Measurements from ENCODE around the gene OR2A1. TPM values are rescaled to one million over a fixed set of nuclear protein-coding genes. Genes with fewer than 3 reads are reported as not detected.
"Not testable (repeated sequence)": the region's sequence is repeated elsewhere in the genome, so short reads cannot be mapped to it uniquely, and the experiment has no call there.

OR2A1 gene
- not detected in 2 replicates for total RNA-seq

GRCh38 chr7:144311872-144312469, at the start of gene OR2A1:
Gene OR2A1, plus strand, starts transcription at chr7:144312419. Its CDS starts 5,706 bp downstream, at chr7:144318125.
- H3K27ac Mint-ChIP-seq; intact Hi-C loops (cut with micrococcal nuclease); H3K4me3 Mint-ChIP-seq; H3K9me3 Mint-ChIP-seq; DNase-seq (ENCODE audit: low spot score); H3K27me3 Mint-ChIP-seq (ENCODE audit: insufficient read depth); H3K4me1 Mint-ChIP-seq (ENCODE audit: low read depth); H3K36me3 Mint-ChIP-seq (ENCODE audit: low read depth): not testable (repeated sequence)

GRCh38 chr7:144264692-144265091, 47.5 kb upstream of the OR2A1 start, which contains the start of gene OR2A7:
Gene OR2A7, minus strand, starts transcription at chr7:144264792. Its CDS starts 5,164 bp downstream, at chr7:144259628.
- intact Hi-C loops (cut with micrococcal nuclease); H3K27me3 Mint-ChIP-seq (ENCODE audit: insufficient read depth); H3K9me3 Mint-ChIP-seq; DNase-seq (ENCODE audit: low spot score); H3K4me3 Mint-ChIP-seq; H3K27ac Mint-ChIP-seq; H3K36me3 Mint-ChIP-seq (ENCODE audit: low read depth); H3K4me1 Mint-ChIP-seq (ENCODE audit: low read depth): not testable (repeated sequence)

GRCh38 chr7:144269188-144269587, 43.0 kb upstream of the OR2A1 start, which contains the start of gene CTAGE8:
Gene CTAGE8, minus strand, starts transcription at chr7:144269288. Its CDS starts 38 bp downstream, at chr7:144269250.
- intact Hi-C loops (cut with micrococcal nuclease); H3K27ac Mint-ChIP-seq; DNase-seq (ENCODE audit: low spot score); H3K4me3 Mint-ChIP-seq; H3K36me3 Mint-ChIP-seq (ENCODE audit: low read depth); H3K27me3 Mint-ChIP-seq (ENCODE audit: insufficient read depth); H3K9me3 Mint-ChIP-seq; H3K4me1 Mint-ChIP-seq (ENCODE audit: low read depth): not testable (repeated sequence)

GRCh38 chr7:144275281-144275680, 36.9 kb upstream of the OR2A1 start:
- H3K27ac Mint-ChIP-seq; H3K4me3 Mint-ChIP-seq; H3K27me3 Mint-ChIP-seq (ENCODE audit: insufficient read depth); intact Hi-C loops (cut with micrococcal nuclease); DNase-seq (ENCODE audit: low spot score); H3K4me1 Mint-ChIP-seq (ENCODE audit: low read depth); H3K36me3 Mint-ChIP-seq (ENCODE audit: low read depth); H3K9me3 Mint-ChIP-seq: not testable (repeated sequence)

- H3K27me3 Mint-ChIP-seq (ENCODE audit: insufficient read depth); H3K27ac Mint-ChIP-seq; H3K9me3 Mint-ChIP-seq; H3K4me3 Mint-ChIP-seq; H3K36me3 Mint-ChIP-seq (ENCODE audit: low read depth); H3K4me1 Mint-ChIP-seq (ENCODE audit: low read depth); intact Hi-C loops (cut with micrococcal nuclease); DNase-seq (ENCODE audit: low spot score): not testable (repeated sequence)
Measured at GRCh38 chr7:144280010-144280409, 32.2 kb upstream of the OR2A1 start.

GRCh38 chr7:144281981-144282380, 30.2 kb upstream of the OR2A1 start:
- H3K36me3 Mint-ChIP-seq (ENCODE audit: low read depth); intact Hi-C loops (cut with micrococcal nuclease); DNase-seq (ENCODE audit: low spot score); H3K4me1 Mint-ChIP-seq (ENCODE audit: low read depth); H3K27ac Mint-ChIP-seq; H3K27me3 Mint-ChIP-seq (ENCODE audit: insufficient read depth); H3K4me3 Mint-ChIP-seq; H3K9me3 Mint-ChIP-seq: not testable (repeated sequence)

- DNase-seq (ENCODE audit: low spot score); intact Hi-C loops (cut with micrococcal nuclease); H3K4me1 Mint-ChIP-seq (ENCODE audit: low read depth); H3K27ac Mint-ChIP-seq; H3K27me3 Mint-ChIP-seq (ENCODE audit: insufficient read depth); H3K4me3 Mint-ChIP-seq; H3K9me3 Mint-ChIP-seq; H3K36me3 Mint-ChIP-seq (ENCODE audit: low read depth): not testable (repeated sequence)
Measured at GRCh38 chr7:144282490-144282889, 29.7 kb upstream of the OR2A1 start.

GRCh38 chr7:144283716-144284115, 28.5 kb upstream of the OR2A1 start:
- H3K36me3 Mint-ChIP-seq (ENCODE audit: low read depth); H3K4me3 Mint-ChIP-seq; H3K9me3 Mint-ChIP-seq; H3K27me3 Mint-ChIP-seq (ENCODE audit: insufficient read depth); H3K27ac Mint-ChIP-seq; H3K4me1 Mint-ChIP-seq (ENCODE audit: low read depth); intact Hi-C loops (cut with micrococcal nuclease); DNase-seq (ENCODE audit: low spot score): not testable (repeated sequence)

- intact Hi-C loops (cut with micrococcal nuclease), result not testable (repeated sequence)
Measured at GRCh38 chr7:144287171-144287784, 24.9 kb upstream of the OR2A1 start.

GRCh38 chr7:144291607-144292006, 20.6 kb upstream of the OR2A1 start:
- H3K9me3 Mint-ChIP-seq, result not testable (repeated sequence)

More at GRCh38 chr7:144287171-144287784, 24.9 kb upstream of the OR2A1 start:
- H3K27ac Mint-ChIP-seq; DNase-seq (ENCODE audit: low spot score); H3K4me3 Mint-ChIP-seq; H3K4me1 Mint-ChIP-seq (ENCODE audit: low read depth); H3K36me3 Mint-ChIP-seq (ENCODE audit: low read depth); H3K9me3 Mint-ChIP-seq; H3K27me3 Mint-ChIP-seq (ENCODE audit: insufficient read depth): not testable (repeated sequence)

GRCh38 chr7:144292384-144293161, 19.6 kb upstream of the OR2A1 start:
- H3K27ac Mint-ChIP-seq; H3K36me3 Mint-ChIP-seq (ENCODE audit: low read depth); H3K9me3 Mint-ChIP-seq; intact Hi-C loops (cut with micrococcal nuclease); DNase-seq (ENCODE audit: low spot score); H3K4me1 Mint-ChIP-seq (ENCODE audit: low read depth); H3K4me3 Mint-ChIP-seq; H3K27me3 Mint-ChIP-seq (ENCODE audit: insufficient read depth): not testable (repeated sequence)

More at GRCh38 chr7:144291607-144292006, 20.6 kb upstream of the OR2A1 start:
- DNase-seq (ENCODE audit: low spot score); intact Hi-C loops (cut with micrococcal nuclease); H3K4me3 Mint-ChIP-seq; H3K27me3 Mint-ChIP-seq (ENCODE audit: insufficient read depth); H3K27ac Mint-ChIP-seq; H3K4me1 Mint-ChIP-seq (ENCODE audit: low read depth); H3K36me3 Mint-ChIP-seq (ENCODE audit: low read depth): not testable (repeated sequence)

- H3K9me3 Mint-ChIP-seq; H3K4me3 Mint-ChIP-seq; H3K27me3 Mint-ChIP-seq (ENCODE audit: insufficient read depth); intact Hi-C loops (cut with micrococcal nuclease); H3K36me3 Mint-ChIP-seq (ENCODE audit: low read depth); H3K27ac Mint-ChIP-seq; H3K4me1 Mint-ChIP-seq (ENCODE audit: low read depth); DNase-seq (ENCODE audit: low spot score): not testable (repeated sequence)
Measured at GRCh38 chr7:144293794-144294499, 18.3 kb upstream of the OR2A1 start.

Measured in activated T-helper 1 cell treated with anti-CD3 and anti-CD28 coated beads, Interleukin-12 subunit alpha, Interleukin-12 subunit beta, Interleukin-2, Interleukin-4 antibody, amounts not matched to agents 30 ng/mL and 10 ng/mL and 1 ng/mL, durations not matched to agents 14 hours and 24 hours and 36 hours (primary cell).